ENCODE data around the gene SLC66A1.

SLC66A1 gene

GRCh38 chr1:19375631-19376400, 63.7 kb downstream of the SLC66A1 start:
- Histone ChIP-seq H3K27ac (ENCODE audit: low read length) (no peak overlapping the region), H3K36me3 (ENCODE audit: control insufficient read depth in 1 of 2, insufficient read depth in 2 of 2, low read length in 2 of 2) (peaks cover 41 to 62% of the 10 kb centered on the region in 2 donors), H3K9me3 (ENCODE audit: control insufficient read depth in 1 of 2, low read length in 2 of 2) (no peaks in the 10 kb centered on the region)

DNA sequence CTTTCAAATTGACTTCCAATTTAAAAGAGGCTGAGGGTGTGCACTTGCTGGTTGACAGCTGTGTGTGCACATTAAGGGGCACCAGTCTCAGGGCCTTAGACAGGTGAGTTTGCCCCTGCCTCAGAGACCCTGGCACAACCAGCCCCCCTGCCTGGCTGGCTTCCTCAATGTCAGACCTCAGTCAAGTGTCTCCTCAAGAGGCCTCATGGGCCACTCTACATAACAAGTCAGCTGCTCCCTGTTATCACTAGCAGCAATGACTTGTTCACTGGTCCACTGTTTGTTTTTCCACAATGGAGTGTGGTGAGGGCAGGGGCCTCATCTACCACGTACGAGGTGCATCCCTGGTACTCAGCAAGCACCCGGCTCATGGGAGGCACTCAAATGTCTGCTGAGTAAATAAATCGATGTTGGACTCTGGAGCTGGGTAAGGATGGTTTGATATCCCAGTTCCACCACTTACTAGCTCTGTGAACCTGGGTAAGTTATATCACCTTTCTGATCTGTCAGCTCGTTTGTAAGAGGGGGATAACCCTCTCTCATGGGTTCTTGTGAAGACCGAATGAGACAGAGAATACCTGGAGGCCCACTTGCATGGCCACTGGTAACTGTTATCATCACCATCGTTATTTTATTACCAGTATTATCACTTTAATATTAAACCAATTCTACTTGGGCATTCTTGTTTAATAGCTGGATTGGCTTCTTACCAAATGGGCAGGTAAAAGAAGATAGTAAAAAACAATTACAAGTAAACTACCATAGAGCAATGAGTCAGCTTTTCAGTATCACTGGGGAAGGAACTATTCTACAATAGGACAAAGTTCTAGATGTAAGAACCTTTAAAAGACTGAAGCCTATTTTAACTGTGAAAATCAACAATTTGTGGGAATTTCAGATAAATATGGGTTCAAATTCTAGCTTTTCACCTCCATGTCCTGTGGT, 64.6 kb downstream of the SLC66A1 start:
- Histone ChIP-seq H3K9me3 (ENCODE audit: control insufficient read depth in 1 of 2, low read length in 2 of 2) (no peaks in the 10 kb centered on the region), H3K4me1 (ENCODE audit: control insufficient read depth in 1 of 2, insufficient read depth in 2 of 2, low read length in 2 of 2) (peaks cover 0 to 15% of the 10 kb centered on the region in 2 donors), H3K27me3 (ENCODE audit: low read depth, low read length) (no peaks in the 10 kb centered on the region), H3K4me3 (ENCODE audit: low read depth in 1 of 2, low read length in 2 of 2) (no peak overlapping the region), H3K36me3 (ENCODE audit: control insufficient read depth in 1 of 2, insufficient read depth in 2 of 2, low read length in 2 of 2) (peaks cover 41 to 60% of the 10 kb centered on the region in 2 donors), H3K27ac (ENCODE audit: low read length) (no peak overlapping the region)

More at GRCh38 chr1:19375631-19376400, 63.7 kb downstream of the SLC66A1 start:
- Histone ChIP-seq H3K4me3 (ENCODE audit: low read depth in 1 of 2, low read length in 2 of 2) (no peak overlapping the region), H3K4me1 (ENCODE audit: control insufficient read depth in 1 of 2, insufficient read depth in 2 of 2, low read length in 2 of 2) (peaks cover 0 to 14% of the 10 kb centered on the region in 2 donors), H3K27me3 (ENCODE audit: low read depth, low read length) (no peaks in the 10 kb centered on the region)

DNA sequence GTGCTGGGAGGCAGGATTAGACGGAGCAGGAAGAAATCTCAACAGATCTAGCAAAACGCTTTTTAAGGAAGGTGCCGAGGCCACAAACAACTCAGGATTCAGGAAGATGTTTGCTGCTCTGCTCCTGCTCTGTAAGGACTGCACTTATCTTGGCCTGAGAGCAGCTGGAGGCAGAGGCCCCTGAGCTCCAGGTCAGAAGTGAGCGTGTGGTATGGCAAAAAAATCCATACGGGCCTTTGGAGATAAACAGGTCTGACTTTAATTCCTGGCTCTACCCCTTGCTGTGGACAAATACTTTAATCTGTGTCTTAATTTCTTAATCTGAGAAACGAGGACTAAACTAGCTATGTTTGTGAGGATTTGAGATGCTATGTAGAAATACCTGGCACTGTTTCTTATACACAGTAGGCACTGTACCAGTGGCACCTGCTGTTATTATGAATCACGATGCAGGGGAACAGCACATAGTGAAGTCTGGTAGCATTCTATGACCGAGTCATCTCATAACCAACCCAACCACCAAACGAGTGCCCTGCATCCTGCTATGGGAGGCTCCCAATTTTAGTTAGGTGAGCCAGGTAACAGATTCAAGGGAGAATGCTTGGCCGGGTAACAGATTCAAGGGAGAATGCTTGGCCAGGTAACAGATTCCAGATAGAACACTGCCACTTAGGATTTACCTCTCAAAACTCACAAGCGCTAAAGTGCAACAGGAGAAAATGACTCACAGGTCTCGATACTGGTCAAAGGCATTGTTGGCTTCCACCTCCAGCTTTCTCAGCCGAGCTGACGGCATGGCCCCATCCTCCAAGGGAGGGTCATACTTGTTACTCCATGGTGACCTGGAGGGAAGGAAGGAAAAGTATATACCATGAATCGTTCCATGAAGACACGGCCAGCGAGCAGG, 65.9 kb downstream of the SLC66A1 start:
- Histone ChIP-seq H3K27me3 (ENCODE audit: low read depth, low read length) (no peaks in the 10 kb centered on the region), H3K4me3 (ENCODE audit: low read depth in 1 of 2, low read length in 2 of 2) (no peak overlapping the region), H3K36me3 (ENCODE audit: control insufficient read depth in 1 of 2, insufficient read depth in 2 of 2, low read length in 2 of 2) (peaks cover 41 to 63% of the 10 kb centered on the region in 2 donors), H3K4me1 (ENCODE audit: control insufficient read depth in 1 of 2, insufficient read depth in 2 of 2, low read length in 2 of 2) (peaks cover 0 to 22% of the 10 kb centered on the region in 2 donors), H3K27ac (ENCODE audit: low read length) (peak overlapping the region; percentile 1), H3K9me3 (ENCODE audit: control insufficient read depth in 1 of 2, low read length in 2 of 2) (no peaks in the 10 kb centered on the region)
